ENCODE data around the gene REC114. TPM values are rescaled to one million over a fixed set of nuclear protein-coding genes. Genes with fewer than 3 reads are reported as not detected.
"Not testable (repeated sequence)": the region's sequence is repeated elsewhere in the genome, so short reads cannot be mapped to it uniquely, and the experiment has no call there.

Gene REC114
- polyA plus RNA-seq, 2 donors, result not detected

- Histone ChIP-seq H3K4me1 (ENCODE audit: control insufficient read depth in 2 of 2, insufficient read depth in 2 of 2, low read length in 1 of 2) (no peaks in the 10 kb centered on the region), H3K27ac (ENCODE audit: low read depth in 2 of 2, low read length in 1 of 2) (no peak overlapping the region), H3K27me3 (ENCODE audit: control insufficient read depth in 1 of 2, insufficient read depth in 2 of 2, low read length in 2 of 2) (no peaks in the 10 kb centered on the region), H3K4me3 (ENCODE audit: low read depth in 1 of 2, low read length in 2 of 2) (no peak overlapping the region), H3K9me3 (ENCODE audit: control insufficient read depth in 2 of 2, insufficient read depth in 1 of 2, low read depth in 1 of 2, low read length in 1 of 2) (no peaks in the 10 kb centered on the region), H3K36me3 (ENCODE audit: control insufficient read depth in 2 of 2, insufficient read depth in 2 of 2, low read length in 1 of 2) (no peaks in the 10 kb centered on the region)
- WGBS, 2 donors, result 96 to 98% methylated on average over 10 of the region's 10 CpGs
Measured at GRCh38 chr15:73538563-73539211, 95.7 kb downstream of the REC114 start.

GRCh38 chr15:73539212-73540128 is 96.5 kb downstream of the REC114 start:
- no peaks in the 10 kb centered on the region for H3K9me3 ChIP-seq (ENCODE audit: control insufficient read depth in 2 of 2, insufficient read depth in 1 of 2, low read depth in 1 of 2, low read length in 1 of 2)
- no peaks in the 10 kb centered on the region for H3K36me3 ChIP-seq (ENCODE audit: control insufficient read depth in 2 of 2, insufficient read depth in 2 of 2, low read length in 1 of 2)
- H3K4me1 ChIP-seq (ENCODE audit: control insufficient read depth in 2 of 2, insufficient read depth in 2 of 2, low read length in 1 of 2), result no peaks in the 10 kb centered on the region
- H3K27me3 ChIP-seq (ENCODE audit: control insufficient read depth in 1 of 2, insufficient read depth in 2 of 2, low read length in 2 of 2), result no peaks in the 10 kb centered on the region
- no peak overlapping the region for H3K27ac ChIP-seq (ENCODE audit: low read depth in 2 of 2, low read length in 1 of 2)
- H3K4me3 ChIP-seq (ENCODE audit: low read depth in 1 of 2, low read length in 2 of 2), result no peak overlapping the region
- 65 to 67% methylated on average over 9 of the region's 9 CpGs for WGBS, 2 donors

GRCh38 chr15:73540161-73540560 is 97.2 kb downstream of the REC114 start:
- Histone ChIP-seq H3K27ac (ENCODE audit: low read depth in 2 of 2, low read length in 1 of 2) (no peak overlapping the region), H3K27me3 (ENCODE audit: control insufficient read depth in 1 of 2, insufficient read depth in 2 of 2, low read length in 2 of 2) (no peaks in the 10 kb centered on the region), H3K9me3 (ENCODE audit: control insufficient read depth in 2 of 2, insufficient read depth in 1 of 2, low read depth in 1 of 2, low read length in 1 of 2) (no peaks in the 10 kb centered on the region), H3K36me3 (ENCODE audit: control insufficient read depth in 2 of 2, insufficient read depth in 2 of 2, low read length in 1 of 2) (no peaks in the 10 kb centered on the region), H3K4me3 (ENCODE audit: low read depth in 1 of 2, low read length in 2 of 2) (no peak overlapping the region), H3K4me1 (ENCODE audit: control insufficient read depth in 2 of 2, insufficient read depth in 2 of 2, low read length in 1 of 2) (no peaks in the 10 kb centered on the region)
- 76 to 79% methylated on average over 3 of the region's 3 CpGs for WGBS, 2 donors

- Histone ChIP-seq H3K27ac (ENCODE audit: low read depth in 2 of 2, low read length in 1 of 2) (no peak overlapping the region), H3K4me3 (ENCODE audit: low read depth in 1 of 2, low read length in 2 of 2) (no peak overlapping the region), H3K36me3 (ENCODE audit: control insufficient read depth in 2 of 2, insufficient read depth in 2 of 2, low read length in 1 of 2) (no peaks in the 10 kb centered on the region), H3K27me3 (ENCODE audit: control insufficient read depth in 1 of 2, insufficient read depth in 2 of 2, low read length in 2 of 2) (no peaks in the 10 kb centered on the region), H3K4me1 (ENCODE audit: control insufficient read depth in 2 of 2, insufficient read depth in 2 of 2, low read length in 1 of 2) (no peaks in the 10 kb centered on the region), H3K9me3 (ENCODE audit: control insufficient read depth in 2 of 2, insufficient read depth in 1 of 2, low read depth in 1 of 2, low read length in 1 of 2) (no peaks in the 10 kb centered on the region)
Measured at GRCh38 chr15:73541479-73541878, 98.5 kb downstream of the REC114 start.

- WGBS, 2 donors, result 94 to 95% methylated on average over 3 of the region's 3 CpGs
- not testable (repeated sequence) for H3K27ac ChIP-seq (ENCODE audit: low read depth in 2 of 2, low read length in 1 of 2); H3K4me1 ChIP-seq (ENCODE audit: control insufficient read depth in 2 of 2, insufficient read depth in 2 of 2, low read length in 1 of 2); H3K4me3 ChIP-seq (ENCODE audit: low read depth in 1 of 2, low read length in 2 of 2); H3K9me3 ChIP-seq (ENCODE audit: control insufficient read depth in 2 of 2, insufficient read depth in 1 of 2, low read depth in 1 of 2, low read length in 1 of 2); H3K36me3 ChIP-seq (ENCODE audit: control insufficient read depth in 2 of 2, insufficient read depth in 2 of 2, low read length in 1 of 2); H3K27me3 ChIP-seq (ENCODE audit: control insufficient read depth in 1 of 2, insufficient read depth in 2 of 2, low read length in 2 of 2)
Measured at GRCh38 chr15:73548925-73549324, 106.0 kb downstream of the REC114 start.

GRCh38 chr15:73550190-73550589 is 107.2 kb downstream of the REC114 start:
- H3K9me3 ChIP-seq (ENCODE audit: control insufficient read depth in 2 of 2, insufficient read depth in 1 of 2, low read depth in 1 of 2, low read length in 1 of 2), result no peaks in the 10 kb centered on the region

GRCh38 chr15:73555080-73555479 is 112.1 kb downstream of the REC114 start:
- Histone ChIP-seq H3K36me3 (ENCODE audit: control insufficient read depth in 2 of 2, insufficient read depth in 2 of 2, low read length in 1 of 2) (peaks cover 0 to 10% of the 10 kb centered on the region in 2 donors), H3K4me1 (ENCODE audit: control insufficient read depth in 2 of 2, insufficient read depth in 2 of 2, low read length in 1 of 2) (no peaks in the 10 kb centered on the region), H3K27me3 (ENCODE audit: control insufficient read depth in 1 of 2, insufficient read depth in 2 of 2, low read length in 2 of 2) (no peaks in the 10 kb centered on the region), H3K9me3 (ENCODE audit: control insufficient read depth in 2 of 2, insufficient read depth in 1 of 2, low read depth in 1 of 2, low read length in 1 of 2) (no peaks in the 10 kb centered on the region), H3K27ac (ENCODE audit: low read depth in 2 of 2, low read length in 1 of 2) (no peak overlapping the region), H3K4me3 (ENCODE audit: low read depth in 1 of 2, low read length in 2 of 2) (no peak overlapping the region)
- WGBS, 2 donors, result 93 to 94% methylated on average over 4 of the region's 4 CpGs

More at GRCh38 chr15:73550190-73550589, 107.2 kb downstream of the REC114 start:
- H3K4me3 ChIP-seq (ENCODE audit: low read depth in 1 of 2, low read length in 2 of 2), result no peak overlapping the region
- H3K4me1 ChIP-seq (ENCODE audit: control insufficient read depth in 2 of 2, insufficient read depth in 2 of 2, low read length in 1 of 2), result no peaks in the 10 kb centered on the region
- peaks cover 0 to 2% of the 10 kb centered on the region in 2 donors for H3K36me3 ChIP-seq (ENCODE audit: control insufficient read depth in 2 of 2, insufficient read depth in 2 of 2, low read length in 1 of 2)
- no peak overlapping the region for H3K27ac ChIP-seq (ENCODE audit: low read depth in 2 of 2, low read length in 1 of 2)
- H3K27me3 ChIP-seq (ENCODE audit: control insufficient read depth in 1 of 2, insufficient read depth in 2 of 2, low read length in 2 of 2), result no peaks in the 10 kb centered on the region

GRCh38 chr15:73558529-73558928 is 115.6 kb downstream of the REC114 start:
- no peak overlapping the region for H3K4me3 ChIP-seq (ENCODE audit: low read depth in 1 of 2, low read length in 2 of 2)
- peaks cover 4 to 14% of the 10 kb centered on the region in 2 donors for H3K36me3 ChIP-seq (ENCODE audit: control insufficient read depth in 2 of 2, insufficient read depth in 2 of 2, low read length in 1 of 2)
- no peak overlapping the region for H3K27ac ChIP-seq (ENCODE audit: low read depth in 2 of 2, low read length in 1 of 2)
- H3K9me3 ChIP-seq (ENCODE audit: control insufficient read depth in 2 of 2, insufficient read depth in 1 of 2, low read depth in 1 of 2, low read length in 1 of 2), result no peaks in the 10 kb centered on the region
- no peaks in the 10 kb centered on the region for H3K4me1 ChIP-seq (ENCODE audit: control insufficient read depth in 2 of 2, insufficient read depth in 2 of 2, low read length in 1 of 2)
- no peaks in the 10 kb centered on the region for H3K27me3 ChIP-seq (ENCODE audit: control insufficient read depth in 1 of 2, insufficient read depth in 2 of 2, low read length in 2 of 2)
- 78 to 85% methylated on average over 1 of the region's 1 CpG for WGBS, 2 donors

GRCh38 chr15:73560501-73561117 is 117.6 kb downstream of the REC114 start:
- Histone ChIP-seq H3K36me3 (ENCODE audit: control insufficient read depth in 2 of 2, insufficient read depth in 2 of 2, low read length in 1 of 2) (peaks cover 6 to 11% of the 10 kb centered on the region in 2 donors), H3K4me3 (ENCODE audit: low read depth in 1 of 2, low read length in 2 of 2) (no peak overlapping the region), H3K4me1 (ENCODE audit: control insufficient read depth in 2 of 2, insufficient read depth in 2 of 2, low read length in 1 of 2) (no peaks in the 10 kb centered on the region), H3K27me3 (ENCODE audit: control insufficient read depth in 1 of 2, insufficient read depth in 2 of 2, low read length in 2 of 2) (no peaks in the 10 kb centered on the region), H3K27ac (ENCODE audit: low read depth in 2 of 2, low read length in 1 of 2) (no peak overlapping the region), H3K9me3 (ENCODE audit: control insufficient read depth in 2 of 2, insufficient read depth in 1 of 2, low read depth in 1 of 2, low read length in 1 of 2) (no peaks in the 10 kb centered on the region)
- WGBS, 2 donors, result 49 to 52% methylated on average over 2 of the region's 2 CpGs

Data from esophagus (tissue), 2 donors.